Neural progenitor cell (in vitro differentiated cells): ENCODE measurements around the gene NELL2. TPM values are rescaled to one million over a fixed set of nuclear protein-coding genes. Genes with fewer than 3 reads are reported as not detected.

Source experiments
- DNase-seq: peaks from one replicate; pipeline ENCODE4 v3.0.0-alpha.2; 2016; ENCODE audit warnings: low spot score
- H2AFZ ChIP-seq: fragments of 200-600 bp; sonication (generic); replicated peaks from 2 replicates; pipeline ENCODE4 v1.6.1; 2016; ENCODE audit warnings: antibody characterized with exemption
- H3F3A ChIP-seq: fragments of 200-600 bp; sonication (generic); 2 replicates; pipeline ENCODE4 v1.6.1; 2016; ENCODE audit warnings: antibody characterized with exemption, low read depth
- H3K27ac ChIP-seq: fragments of 200-600 bp; sonication (generic); 2 replicates; pipeline ENCODE4 v1.5.1; 2016; ENCODE audit warnings: mild to moderate bottlenecking
- H3K27me3 ChIP-seq: fragments of 200-600 bp; sonication (generic); 2 replicates; pipeline ENCODE4 v1.6.1; 2016; ENCODE audit warnings: mild to moderate bottlenecking, moderate library complexity
- H3K36me3 ChIP-seq: fragments of 200-600 bp; sonication (generic); 2 replicates; pipeline ENCODE4 v1.5.1; 2016
- H3K4me1 ChIP-seq: fragments of 200-600 bp; sonication (generic); 2 replicates; pipeline ENCODE4 v1.6.1; 2016; ENCODE audit warnings: mixed run types
- H3K4me2 ChIP-seq: fragments of 200-600 bp; sonication (generic); 2 replicates; pipeline ENCODE4 v1.6.1; 2016
- H3K4me3 ChIP-seq: fragments of 200-600 bp; sonication (generic); 2 replicates; pipeline ENCODE4 v1.5.1; 2016
- H3K79me2 ChIP-seq: fragments of 200-600 bp; sonication (generic); 2 replicates; pipeline ENCODE4 v1.6.1; 2016; ENCODE audit warnings: low read depth
- H3K9ac ChIP-seq: fragments of 200-600 bp; sonication (generic); 2 replicates; pipeline ENCODE4 v1.6.1; 2016
- H3K9me3 ChIP-seq: fragments of 200-600 bp; sonication (generic); 2 replicates; pipeline ENCODE4 v1.5.1; 2016; ENCODE audit warnings: low read depth
- H4K20me1 ChIP-seq: fragments of 200-600 bp; sonication (generic); 2 replicates; pipeline ENCODE4 v1.6.1; 2016; ENCODE audit warnings: low read depth
- H3K27ac Mint-ChIP-seq: 3 replicates; pipeline ENCODE4 v1.8.0; 2021; ENCODE audit warnings: mixed read lengths
- H3K27me3 Mint-ChIP-seq: 2 replicates; pipeline ENCODE4 v1.8.0; 2022; ENCODE audit warnings: low read depth, mild to moderate bottlenecking, inconsistent platforms, moderate library complexity, mixed read lengths; ENCODE audit not compliant: insufficient read depth
- H3K36me3 Mint-ChIP-seq: 3 replicates; pipeline ENCODE4 v1.8.0; 2021; ENCODE audit warnings: mixed read lengths
- H3K4me1 Mint-ChIP-seq: 3 replicates; pipeline ENCODE4 v1.8.0; 2021; ENCODE audit warnings: mixed read lengths
- H3K4me3 Mint-ChIP-seq: 3 replicates; pipeline ENCODE4 v1.8.0; 2021; ENCODE audit warnings: mild to moderate bottlenecking, moderate library complexity, mixed read lengths
- H3K9me3 Mint-ChIP-seq: 3 replicates; pipeline ENCODE4 v1.8.0; 2020; ENCODE audit warnings: mixed read lengths
- EZH2 ChIP-seq: fragments of 200-600 bp; sonication (generic); IDR thresholded peaks from 2 replicates; pipeline ENCODE4 v1.6.1; 2017; ENCODE audit warnings: antibody characterized with exemption, mild to moderate bottlenecking, moderate library complexity
- EZH2phosphoT487 ChIP-seq: fragments of 200-600 bp; sonication (generic); IDR thresholded peaks from 2 replicates; pipeline ENCODE4 v1.6.1; 2017; ENCODE audit warnings: antibody characterized with exemption
- total RNA-seq: library from RNA; depleted of rRNA; stranded (reverse); fragments of >200 nt; gene quantifications from 2 replicates; pipeline ENCODE4 v1.2.3, GENCODE V29; 2015; ENCODE audit warnings: low replicate concordance
- TF ChIP-seq, protein P1 (sequence below): fragments of 200-600 bp; sonication (generic); IDR thresholded peaks from 2 replicates; pipeline ENCODE4 v1.5.1; 2017; ENCODE audit warnings: antibody characterized with exemption, mild to moderate bottlenecking

The NELL2 gene
- total RNA-seq, 1 donor from 2014 or later = 398 TPM

DNA sequence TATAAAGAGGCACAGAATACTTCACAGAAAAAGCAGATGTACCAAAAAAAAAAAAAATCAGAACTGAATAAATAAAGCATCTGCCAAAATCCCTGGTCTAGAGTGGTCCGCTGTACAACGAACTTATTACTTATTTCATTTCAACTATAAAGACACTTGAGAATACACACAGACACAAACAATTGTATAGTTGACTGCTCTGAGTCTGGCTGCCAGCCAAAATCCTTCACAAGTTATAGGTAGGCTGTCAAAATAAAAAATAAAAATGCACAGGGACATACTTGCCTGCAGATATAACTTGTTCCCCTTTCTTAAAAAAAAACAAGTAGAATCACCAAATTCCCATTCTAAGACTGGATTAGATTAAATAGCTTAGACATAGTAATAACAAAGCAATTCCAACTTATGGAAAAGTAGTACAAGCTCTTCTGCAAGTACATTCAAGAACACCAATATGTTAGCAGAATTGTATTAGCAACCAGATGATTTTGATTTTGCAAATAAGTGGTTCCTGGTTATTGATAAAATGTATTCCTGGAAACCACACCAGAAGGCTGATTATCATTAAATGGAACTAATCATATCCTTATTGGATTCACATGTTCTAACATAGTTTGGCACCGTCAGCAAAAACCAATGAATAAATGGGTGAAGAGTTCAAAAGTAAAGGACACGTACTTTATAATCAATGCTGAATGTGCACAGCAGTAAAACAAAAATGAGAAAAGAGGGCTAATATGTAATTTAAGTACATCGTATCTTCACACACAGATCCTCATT is 248.5 kb downstream of the NELL2 start:
- no peaks in the 10 kb centered on the region for H3K79me2 ChIP-seq
- no peaks in the 10 kb centered on the region for H3K36me3 ChIP-seq
- no peaks in the 10 kb centered on the region for H3F3A ChIP-seq
- TF ChIP-seq, protein P1, sequence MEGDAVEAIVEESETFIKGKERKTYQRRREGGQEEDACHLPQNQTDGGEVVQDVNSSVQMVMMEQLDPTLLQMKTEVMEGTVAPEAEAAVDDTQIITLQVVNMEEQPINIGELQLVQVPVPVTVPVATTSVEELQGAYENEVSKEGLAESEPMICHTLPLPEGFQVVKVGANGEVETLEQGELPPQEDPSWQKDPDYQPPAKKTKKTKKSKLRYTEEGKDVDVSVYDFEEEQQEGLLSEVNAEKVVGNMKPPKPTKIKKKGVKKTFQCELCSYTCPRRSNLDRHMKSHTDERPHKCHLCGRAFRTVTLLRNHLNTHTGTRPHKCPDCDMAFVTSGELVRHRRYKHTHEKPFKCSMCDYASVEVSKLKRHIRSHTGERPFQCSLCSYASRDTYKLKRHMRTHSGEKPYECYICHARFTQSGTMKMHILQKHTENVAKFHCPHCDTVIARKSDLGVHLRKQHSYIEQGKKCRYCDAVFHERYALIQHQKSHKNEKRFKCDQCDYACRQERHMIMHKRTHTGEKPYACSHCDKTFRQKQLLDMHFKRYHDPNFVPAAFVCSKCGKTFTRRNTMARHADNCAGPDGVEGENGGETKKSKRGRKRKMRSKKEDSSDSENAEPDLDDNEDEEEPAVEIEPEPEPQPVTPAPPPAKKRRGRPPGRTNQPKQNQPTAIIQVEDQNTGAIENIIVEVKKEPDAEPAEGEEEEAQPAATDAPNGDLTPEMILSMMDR = no peak
- TF ChIP-seq EZH2 (no peak), EZH2phosphoT487 (no peak)
- no peaks in the 10 kb centered on the region for H4K20me1 ChIP-seq
- peaks cover 20% of the 10 kb centered on the region for H3K36me3 Mint-ChIP-seq
- H3K27me3 Mint-ChIP-seq = no peaks in the 10 kb centered on the region
- H3K9me3 ChIP-seq = no peaks in the 10 kb centered on the region
- H3K27me3 ChIP-seq = no peaks in the 10 kb centered on the region
- H3K4me3 Mint-ChIP-seq = no peak overlapping the region
- no peak overlapping the region for H3K4me2 ChIP-seq
- H3K9me3 Mint-ChIP-seq = peaks cover 2% of the 10 kb centered on the region
- H3K27ac ChIP-seq = no peak overlapping the region
- H3K4me1 Mint-ChIP-seq = peaks cover 45% of the 10 kb centered on the region
- no peak overlapping the region for H3K9ac ChIP-seq
- H3K4me1 ChIP-seq = peaks cover 31% of the 10 kb centered on the region
- H2AFZ ChIP-seq = no peak overlapping the region
- no peak for DNase-seq
- H3K4me3 ChIP-seq = no peak overlapping the region
- H3K27ac Mint-ChIP-seq = peak overlapping the region; percentile 9

DNA sequence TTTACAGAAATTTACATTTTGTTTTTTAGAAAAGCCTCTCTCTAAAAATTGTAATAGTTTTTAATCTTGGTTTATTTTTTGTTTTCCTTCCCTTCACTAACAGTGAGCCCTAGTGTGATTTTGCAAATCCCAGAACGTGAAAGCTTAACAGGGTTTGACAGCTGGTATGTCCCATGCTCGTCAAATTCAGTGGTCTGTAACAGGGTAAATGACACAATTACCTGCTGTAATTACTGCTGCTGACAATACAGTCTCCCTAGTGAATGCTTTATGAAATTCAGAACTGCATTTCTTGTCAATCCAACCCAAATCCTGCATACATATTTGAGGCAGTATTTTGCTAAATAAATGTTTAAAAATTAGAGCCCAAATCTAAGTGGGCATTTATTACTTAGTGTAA is 249.2 kb downstream of the NELL2 start:
- Mint-ChIP-seq H3K27me3 (no peaks in the 10 kb centered on the region), H3K36me3 (peaks cover 24% of the 10 kb centered on the region), H3K27ac (peak overlapping the region; percentile 61), H3K4me1 (peaks cover 45% of the 10 kb centered on the region), H3K4me3 (no peak overlapping the region), H3K9me3 (peaks cover 2% of the 10 kb centered on the region)
- peaks cover 31% of the 10 kb centered on the region for H3K4me1 ChIP-seq
- no peaks in the 10 kb centered on the region for H3K36me3 ChIP-seq
- no peaks in the 10 kb centered on the region for H4K20me1 ChIP-seq
- no peak overlapping the region for H2AFZ ChIP-seq
- TF ChIP-seq EZH2 = no peak
- no peak for TF ChIP-seq EZH2phosphoT487
- peak overlapping the region; percentile 7 for H3K4me2 ChIP-seq
- H3K9me3 ChIP-seq = no peaks in the 10 kb centered on the region
- H3K79me2 ChIP-seq = no peaks in the 10 kb centered on the region
- no peak overlapping the region for H3K27ac ChIP-seq
- H3F3A ChIP-seq = no peaks in the 10 kb centered on the region
- DNase-seq = peak; percentile 27
- H3K9ac ChIP-seq = no peak overlapping the region
- no peak overlapping the region for H3K4me3 ChIP-seq
- no peaks in the 10 kb centered on the region for H3K27me3 ChIP-seq

- TF ChIP-seq EZH2 (no peak), EZH2phosphoT487 (no peak)
- TF ChIP-seq, protein P1 = no peak
- peaks cover 22% of the 10 kb centered on the region for H3K36me3 Mint-ChIP-seq
- peaks cover 42% of the 10 kb centered on the region for H3K4me1 ChIP-seq
- no peaks in the 10 kb centered on the region for H3K36me3 ChIP-seq
- peak; percentile 58 for DNase-seq
- no peak overlapping the region for H3K27ac Mint-ChIP-seq
- H4K20me1 ChIP-seq = no peaks in the 10 kb centered on the region
- H3K79me2 ChIP-seq = no peaks in the 10 kb centered on the region
- H3K27ac ChIP-seq = peak overlapping the region; percentile 98
- H3K4me2 ChIP-seq = peak overlapping the region; percentile 55
- no peaks in the 10 kb centered on the region for H3K9me3 ChIP-seq
- peaks cover 13% of the 10 kb centered on the region for H3K4me1 Mint-ChIP-seq
- no peak overlapping the region for H3K9ac ChIP-seq
- no peak overlapping the region for H2AFZ ChIP-seq
- no peaks in the 10 kb centered on the region for H3K27me3 ChIP-seq
- H3K4me3 ChIP-seq = peak overlapping the region; percentile 3
- H3K4me3 Mint-ChIP-seq = no peak overlapping the region
- H3K9me3 Mint-ChIP-seq = peaks cover 7% of the 10 kb centered on the region
- H3F3A ChIP-seq = peaks cover 27% of the 10 kb centered on the region
- H3K27me3 Mint-ChIP-seq = no peaks in the 10 kb centered on the region
These were observed 257.2 kb downstream of the NELL2 start for GRCh38 chr12:44618946-44619345.

GRCh38 chr12:44616402-44616801 is 259.7 kb downstream of the NELL2 start:
- peak overlapping the region; percentile 84 for H3K27ac Mint-ChIP-seq
- Histone ChIP-seq H3K9ac (no peak overlapping the region), H3K79me2 (no peaks in the 10 kb centered on the region), H3K4me3 (no peak overlapping the region), H3K36me3 (no peaks in the 10 kb centered on the region), H3K4me2 (no peak overlapping the region), H3K27me3 (no peaks in the 10 kb centered on the region), H2AFZ (no peak overlapping the region), H3K4me1 (peaks cover 41% of the 10 kb centered on the region), H3F3A (peaks cover 27% of the 10 kb centered on the region), H3K27ac (no peak overlapping the region), H3K9me3 (no peaks in the 10 kb centered on the region), H4K20me1 (no peaks in the 10 kb centered on the region)
- peaks cover 15% of the 10 kb centered on the region for H3K4me1 Mint-ChIP-seq
- H3K9me3 Mint-ChIP-seq = peaks cover 5% of the 10 kb centered on the region
- no peaks in the 10 kb centered on the region for H3K27me3 Mint-ChIP-seq
- no peak for TF ChIP-seq EZH2
- TF ChIP-seq, protein P1 = no peak
- TF ChIP-seq EZH2phosphoT487 = no peak
- H3K4me3 Mint-ChIP-seq = no peak overlapping the region
- peaks cover 14% of the 10 kb centered on the region for H3K36me3 Mint-ChIP-seq
- no peak for DNase-seq
